C4-2B (cell line): Measurements from ENCODE around the gene TNRC6B.

Experiments used
- H3K27ac ChIP-seq: fragments of 450-650 bp; 2 replicates; pipeline ENCODE4 v1.5.1; 2017
- CTCF ChIP-seq: fragments of 450-650 bp; conservative IDR thresholded peaks from 2 replicates; pipeline ENCODE4 v1.5.1; 2017; ENCODE audit warnings: mild to moderate bottlenecking
- ZFX ChIP-seq: fragments of 450-650 bp; IDR thresholded peaks from 2 replicates; pipeline ENCODE4 v1.6.1; 2017

The TNRC6B gene

GRCh38 chr22:40346185-40347118 lies 168.7 kb downstream of the TNRC6B start, which contains the start of gene ADSL:
Gene ADSL, plus strand, starts transcription at chr22:40346500. Its CDS starts 59 bp downstream, at chr22:40346559.
- TF ChIP-seq CTCF (no peak), ZFX (peak; percentile 59)
- peak within 1 kb of the TSS; percentile 85 for H3K27ac ChIP-seq

DNA sequence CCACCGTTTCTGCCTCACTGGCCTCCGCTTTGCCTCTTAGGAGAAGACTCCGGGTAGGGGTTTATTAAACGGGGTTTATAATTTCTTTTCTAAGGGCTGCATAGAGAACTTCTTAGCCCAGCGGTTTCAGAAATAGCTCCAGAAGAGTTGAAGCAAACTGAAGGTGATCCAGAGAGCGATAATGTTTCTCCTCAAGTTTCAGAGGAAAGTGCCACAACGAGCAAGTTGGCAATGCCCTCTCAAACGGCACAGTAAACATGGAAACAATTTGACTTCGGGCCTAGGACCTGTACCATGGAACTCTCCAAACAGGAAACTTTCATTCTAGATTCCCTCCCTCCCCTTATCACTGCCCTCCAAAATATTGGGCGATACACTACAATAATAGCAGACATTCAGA lies 169.6 kb downstream of the TNRC6B start:
- TF ChIP-seq ZFX, result no peak
- no peak for TF ChIP-seq CTCF
- H3K27ac ChIP-seq, result peak overlapping the region; percentile 85

DNA sequence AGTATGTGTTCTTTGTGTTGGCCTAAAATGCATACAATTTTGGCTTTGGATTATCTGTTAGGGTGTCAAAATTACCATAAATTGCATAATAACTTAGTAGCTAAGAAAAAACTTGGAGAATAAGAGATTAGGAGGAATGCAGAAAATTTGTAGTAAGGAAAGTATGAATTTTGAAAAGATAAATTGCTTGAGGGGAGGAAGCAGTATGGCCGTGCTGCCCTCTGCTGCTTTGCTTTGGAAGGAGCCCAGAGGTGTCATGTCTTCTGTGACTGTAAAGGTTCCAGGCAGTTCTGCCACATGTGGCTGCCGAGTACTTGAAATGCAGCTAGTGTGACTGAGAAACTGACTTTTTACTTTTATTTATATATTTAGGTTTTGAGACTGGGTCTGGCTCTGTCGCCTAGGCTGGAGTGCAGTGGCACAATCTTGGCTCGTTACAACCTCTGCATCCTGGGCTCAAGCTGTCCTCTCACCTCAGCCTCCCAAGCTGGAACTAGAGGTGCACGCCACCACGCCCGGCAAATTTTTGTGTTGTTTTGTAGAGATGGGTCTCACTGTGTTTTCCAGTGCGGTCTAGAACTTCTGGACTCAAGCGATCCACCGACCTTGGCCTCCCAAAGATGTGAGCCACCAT lies 170.4 kb downstream of the TNRC6B start:
- TF ChIP-seq ZFX, result no peak
- peak; percentile 93 for TF ChIP-seq CTCF
- no peak overlapping the region for H3K27ac ChIP-seq

DNA sequence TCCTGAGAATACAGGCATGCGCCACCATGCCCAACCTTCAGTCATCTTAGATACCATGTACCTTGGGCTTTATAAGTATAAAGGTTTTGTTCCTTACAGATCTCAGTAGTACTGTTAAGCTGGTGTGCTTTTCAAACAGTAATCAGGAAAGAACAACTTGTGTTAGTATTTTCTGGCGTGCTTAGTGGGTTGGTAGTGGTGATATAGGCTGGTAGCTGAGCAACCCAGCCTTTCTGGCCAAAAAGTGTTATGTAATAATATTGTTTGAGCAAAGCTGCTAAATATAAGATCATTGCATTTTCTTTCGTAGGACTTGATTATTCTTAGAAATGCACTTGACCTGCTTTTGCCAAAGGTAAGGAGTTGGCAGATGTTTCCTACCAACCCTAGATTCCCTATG lies 175.0 kb downstream of the TNRC6B start:
- TF ChIP-seq ZFX, result no peak
- no peak for TF ChIP-seq CTCF

DNA sequence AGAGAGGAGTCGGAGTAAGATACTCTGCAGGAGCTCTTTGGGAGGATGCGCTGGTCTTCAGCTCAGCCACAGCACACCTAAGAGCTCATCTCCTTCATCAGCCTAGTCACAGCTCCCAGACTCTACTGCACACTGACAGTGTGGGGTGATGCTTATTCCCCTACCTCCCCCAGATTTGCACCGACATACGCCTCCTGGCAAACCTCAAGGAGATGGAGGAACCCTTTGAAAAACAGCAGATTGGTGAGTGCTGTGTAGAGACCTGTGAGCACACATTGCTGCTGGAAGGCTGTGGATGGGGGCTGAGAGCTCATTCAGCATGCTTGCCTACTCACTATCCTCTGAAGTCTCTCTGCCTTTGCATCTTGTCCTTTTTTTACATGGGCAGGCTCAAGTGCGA lies 183.4 kb downstream of the TNRC6B start:
- TF ChIP-seq CTCF (no peak), ZFX (no peak)
- no peak overlapping the region for H3K27ac ChIP-seq

More for the DNA sequence above, 175.0 kb downstream of the TNRC6B start:
- H3K27ac ChIP-seq, result no peak overlapping the region

DNA sequence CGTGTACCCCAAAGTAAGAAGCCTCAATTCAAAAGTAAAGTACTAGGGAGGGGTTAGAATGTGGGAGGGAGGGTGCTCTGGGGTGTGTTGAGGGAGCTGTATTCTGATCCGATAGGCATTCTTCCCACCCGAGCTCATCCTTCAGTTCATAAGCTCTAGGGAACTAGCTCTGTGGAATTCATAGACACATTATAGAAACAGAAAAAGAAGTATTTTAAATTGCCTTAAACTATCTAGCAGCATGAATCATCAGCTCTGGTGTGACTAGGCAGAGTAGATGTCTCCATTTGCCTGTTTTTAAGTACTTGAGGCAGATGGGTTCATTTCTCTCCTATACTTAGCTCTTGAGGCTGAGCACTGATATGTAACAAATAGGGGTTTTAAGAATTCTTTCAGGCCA lies 185.3 kb downstream of the TNRC6B start:
- TF ChIP-seq ZFX (no peak), CTCF (no peak)
- H3K27ac ChIP-seq, result no peak overlapping the region

GRCh38 chr22:40364431-40364830 lies 186.7 kb downstream of the TNRC6B start:
- H3K27ac ChIP-seq, result no peak overlapping the region
- TF ChIP-seq ZFX (no peak), CTCF (no peak)
